Cerebellar nuclear complex (tissue), 1 donor: ENCODE measurements around the gene SAMD4A.

Experiments
- DNase-seq, 2 experiments: peaks; one replicate each; lab custom pipeline; 2025; lab: John Stamatoyannopoulos, UW

Gene SAMD4A

GRCh38 chr14:54706769-54707168 lies 139.8 kb downstream of the SAMD4A start:
- DNase-seq = no peak

GRCh38 chr14:54708161-54708560 lies 141.2 kb downstream of the SAMD4A start:
- DNase-seq = no peak

GRCh38 chr14:54708982-54709381 lies 142.1 kb downstream of the SAMD4A start:
- no peak for DNase-seq

- no peak for DNase-seq
Measured at GRCh38 chr14:54709444-54709843, 142.5 kb downstream of the SAMD4A start.

GRCh38 chr14:54709867-54710266 lies 142.9 kb downstream of the SAMD4A start:
- DNase-seq = no peak

- DNase-seq = no peak
Measured at GRCh38 chr14:54711312-54711711, 144.4 kb downstream of the SAMD4A start.

GRCh38 chr14:54711812-54712464 lies 145.0 kb downstream of the SAMD4A start:
- DNase-seq = no peak

- DNase-seq = no peak
Measured at GRCh38 chr14:54712465-54713200, 145.7 kb downstream of the SAMD4A start.

GRCh38 chr14:54713379-54713778 lies 146.5 kb downstream of the SAMD4A start:
- no peak for DNase-seq

GRCh38 chr14:54715239-54715638 lies 148.3 kb downstream of the SAMD4A start:
- DNase-seq = no peak

- DNase-seq = no peak
Measured at GRCh38 chr14:54715811-54716210, 148.9 kb downstream of the SAMD4A start.

- DNase-seq = no peak
Measured at GRCh38 chr14:54716862-54717261, 149.9 kb downstream of the SAMD4A start.

GRCh38 chr14:54718046-54718445 lies 151.1 kb downstream of the SAMD4A start:
- no peak for DNase-seq

- no peak for DNase-seq
Measured at GRCh38 chr14:54719406-54719805, 152.5 kb downstream of the SAMD4A start.

GRCh38 chr14:54722791-54723432 lies 156.0 kb downstream of the SAMD4A start:
- DNase-seq = no peak

GRCh38 chr14:54724123-54724522 lies 157.2 kb downstream of the SAMD4A start:
- DNase-seq = no peak

- no peak for DNase-seq
Measured at GRCh38 chr14:54724676-54725325, 157.9 kb downstream of the SAMD4A start.

- DNase-seq = no peak
Measured at GRCh38 chr14:54725998-54726397, 159.1 kb downstream of the SAMD4A start.

- no peak for DNase-seq
Measured at GRCh38 chr14:54727929-54728328, 161.0 kb downstream of the SAMD4A start.

- no peak for DNase-seq
Measured at GRCh38 chr14:54728700-54729527, 162.0 kb downstream of the SAMD4A start.

- no peak for DNase-seq
Measured at GRCh38 chr14:54730156-54730961, 163.4 kb downstream of the SAMD4A start.
